Ishikawa (cell line): ENCODE measurements around the gene RBMS3.

Source experiments
- CEBPB ChIP-seq: IDR thresholded peaks from 2 replicates; pipeline ENCODE4 v1.6.1; 2012
- CREB1 ChIP-seq: IDR thresholded peaks from 2 replicates; pipeline ENCODE4 v1.6.1; 2012; ENCODE audit warnings: low read depth
- EGR1 ChIP-seq: IDR thresholded peaks from 2 replicates; pipeline ENCODE4 v1.6.1; 2012
- EP300 ChIP-seq: IDR thresholded peaks from 2 replicates; pipeline ENCODE4 v1.6.1; 2012; ENCODE audit warnings: borderline replicate concordance
- FOXM1 ChIP-seq: IDR thresholded peaks from 2 replicates; pipeline ENCODE4 v1.6.1; 2012; ENCODE audit warnings: low read depth, borderline replicate concordance
- NFIC ChIP-seq: IDR thresholded peaks from 2 replicates; pipeline ENCODE4 v1.6.1; 2012
- RAD21 ChIP-seq: IDR thresholded peaks from 2 replicates; pipeline ENCODE4 v1.6.1; 2012; ENCODE audit warnings: low read depth
- TAF1 ChIP-seq: IDR thresholded peaks from 2 replicates; pipeline ENCODE4 v1.6.1; 2012; ENCODE audit warnings: low read depth, mild to moderate bottlenecking
- TCF12 ChIP-seq: IDR thresholded peaks from 2 replicates; pipeline ENCODE4 v1.6.1; 2012; ENCODE audit warnings: low read depth
- TEAD4 ChIP-seq: IDR thresholded peaks from 2 replicates; pipeline ENCODE4 v1.6.1; 2012
- YY1 ChIP-seq: IDR thresholded peaks from 2 replicates; pipeline ENCODE4 v1.6.1; 2012; ENCODE audit warnings: low read depth
- ZBTB7A ChIP-seq: IDR thresholded peaks from 2 replicates; pipeline ENCODE4 v1.6.1; 2012; ENCODE audit warnings: low read depth
- TF ChIP-seq, protein P1 (sequence below): IDR thresholded peaks from 2 replicates; pipeline ENCODE4 v1.6.1; 2012
- TF ChIP-seq, protein P2 (sequence below): IDR thresholded peaks from 2 replicates; pipeline ENCODE4 v1.6.1; 2012; ENCODE audit warnings: low read depth, mild to moderate bottlenecking
- TF ChIP-seq, protein P3 (sequence below): IDR thresholded peaks from 2 replicates; pipeline ENCODE4 v1.6.1; 2012

RBMS3 gene

DNA sequence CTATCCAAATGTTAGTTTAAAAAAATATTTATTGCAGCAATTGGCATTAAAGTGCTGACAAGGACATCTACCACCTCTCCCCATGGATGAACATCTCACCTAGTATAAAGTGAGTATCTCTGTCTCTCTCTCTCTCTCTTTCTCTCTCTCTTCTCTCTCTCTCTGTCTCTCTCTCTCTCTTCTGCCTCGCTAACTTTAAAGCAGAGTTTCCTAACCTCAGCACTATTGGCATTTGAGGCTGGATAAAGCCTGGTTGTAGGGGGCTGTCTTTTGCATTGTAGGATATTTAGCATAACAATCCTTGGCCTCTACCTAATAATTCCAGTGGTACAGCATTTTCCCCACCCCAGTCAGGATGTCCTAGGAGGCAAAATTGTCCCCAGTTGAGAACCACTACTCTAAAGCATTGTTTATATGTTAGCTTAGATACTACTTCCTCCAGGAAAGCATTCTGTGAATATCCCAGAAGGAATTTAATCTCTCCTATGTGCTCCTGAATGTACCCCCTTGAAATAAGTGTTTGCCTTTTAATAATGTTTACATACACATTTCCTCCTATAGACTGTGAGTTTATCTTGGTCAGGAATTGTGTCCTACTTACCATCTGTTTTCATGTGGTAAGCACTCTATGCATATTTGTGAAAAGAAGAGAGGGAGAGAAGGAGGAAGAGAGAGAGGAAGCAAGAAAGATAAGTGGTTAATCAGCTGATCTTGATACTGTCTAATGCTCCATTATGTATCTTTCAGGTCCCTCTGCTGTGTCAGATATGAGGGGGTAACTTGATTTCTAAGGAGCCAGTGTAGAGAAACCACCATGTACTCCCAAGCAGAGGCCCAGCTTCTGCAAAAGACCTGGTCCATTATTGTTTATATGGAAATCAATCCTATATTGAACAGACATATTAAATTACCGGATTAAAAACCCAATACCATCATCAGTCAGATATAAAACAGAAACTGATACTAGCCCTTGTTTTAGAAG, 346.6 kb downstream of the RBMS3 start:
- TF ChIP-seq, protein P1, sequence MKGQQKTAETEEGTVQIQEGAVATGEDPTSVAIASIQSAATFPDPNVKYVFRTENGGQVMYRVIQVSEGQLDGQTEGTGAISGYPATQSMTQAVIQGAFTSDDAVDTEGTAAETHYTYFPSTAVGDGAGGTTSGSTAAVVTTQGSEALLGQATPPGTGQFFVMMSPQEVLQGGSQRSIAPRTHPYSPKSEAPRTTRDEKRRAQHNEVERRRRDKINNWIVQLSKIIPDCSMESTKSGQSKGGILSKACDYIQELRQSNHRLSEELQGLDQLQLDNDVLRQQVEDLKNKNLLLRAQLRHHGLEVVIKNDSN, result no peak
- TF ChIP-seq YY1, result no peak
- TF ChIP-seq FOXM1, result no peak
- TF ChIP-seq, protein P2, sequence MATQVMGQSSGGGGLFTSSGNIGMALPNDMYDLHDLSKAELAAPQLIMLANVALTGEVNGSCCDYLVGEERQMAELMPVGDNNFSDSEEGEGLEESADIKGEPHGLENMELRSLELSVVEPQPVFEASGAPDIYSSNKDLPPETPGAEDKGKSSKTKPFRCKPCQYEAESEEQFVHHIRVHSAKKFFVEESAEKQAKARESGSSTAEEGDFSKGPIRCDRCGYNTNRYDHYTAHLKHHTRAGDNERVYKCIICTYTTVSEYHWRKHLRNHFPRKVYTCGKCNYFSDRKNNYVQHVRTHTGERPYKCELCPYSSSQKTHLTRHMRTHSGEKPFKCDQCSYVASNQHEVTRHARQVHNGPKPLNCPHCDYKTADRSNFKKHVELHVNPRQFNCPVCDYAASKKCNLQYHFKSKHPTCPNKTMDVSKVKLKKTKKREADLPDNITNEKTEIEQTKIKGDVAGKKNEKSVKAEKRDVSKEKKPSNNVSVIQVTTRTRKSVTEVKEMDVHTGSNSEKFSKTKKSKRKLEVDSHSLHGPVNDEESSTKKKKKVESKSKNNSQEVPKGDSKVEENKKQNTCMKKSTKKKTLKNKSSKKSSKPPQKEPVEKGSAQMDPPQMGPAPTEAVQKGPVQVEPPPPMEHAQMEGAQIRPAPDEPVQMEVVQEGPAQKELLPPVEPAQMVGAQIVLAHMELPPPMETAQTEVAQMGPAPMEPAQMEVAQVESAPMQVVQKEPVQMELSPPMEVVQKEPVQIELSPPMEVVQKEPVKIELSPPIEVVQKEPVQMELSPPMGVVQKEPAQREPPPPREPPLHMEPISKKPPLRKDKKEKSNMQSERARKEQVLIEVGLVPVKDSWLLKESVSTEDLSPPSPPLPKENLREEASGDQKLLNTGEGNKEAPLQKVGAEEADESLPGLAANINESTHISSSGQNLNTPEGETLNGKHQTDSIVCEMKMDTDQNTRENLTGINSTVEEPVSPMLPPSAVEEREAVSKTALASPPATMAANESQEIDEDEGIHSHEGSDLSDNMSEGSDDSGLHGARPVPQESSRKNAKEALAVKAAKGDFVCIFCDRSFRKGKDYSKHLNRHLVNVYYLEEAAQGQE, result no peak
- TF ChIP-seq NFIC, result no peak

DNA sequence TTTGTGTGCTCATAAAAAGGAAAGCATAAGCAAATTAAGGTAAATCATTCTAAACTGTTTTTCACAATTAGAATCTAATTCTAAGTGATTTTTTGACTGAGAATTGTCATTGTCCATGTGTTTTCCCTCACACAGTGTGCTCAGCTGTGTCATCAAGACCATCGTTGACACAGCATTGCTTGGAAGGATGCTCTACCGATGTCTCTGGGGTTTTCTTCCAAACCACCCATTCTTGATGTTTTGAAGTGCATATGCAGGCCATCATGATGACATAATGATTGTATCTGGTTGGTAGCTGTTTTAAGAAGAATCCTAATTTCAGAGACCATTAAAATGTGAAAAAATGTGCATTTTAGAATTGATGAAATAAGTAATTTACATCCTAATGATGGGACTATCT, 347.9 kb downstream of the RBMS3 start:
- TF ChIP-seq FOXM1 (no peak), ZBTB7A (no peak)

DNA sequence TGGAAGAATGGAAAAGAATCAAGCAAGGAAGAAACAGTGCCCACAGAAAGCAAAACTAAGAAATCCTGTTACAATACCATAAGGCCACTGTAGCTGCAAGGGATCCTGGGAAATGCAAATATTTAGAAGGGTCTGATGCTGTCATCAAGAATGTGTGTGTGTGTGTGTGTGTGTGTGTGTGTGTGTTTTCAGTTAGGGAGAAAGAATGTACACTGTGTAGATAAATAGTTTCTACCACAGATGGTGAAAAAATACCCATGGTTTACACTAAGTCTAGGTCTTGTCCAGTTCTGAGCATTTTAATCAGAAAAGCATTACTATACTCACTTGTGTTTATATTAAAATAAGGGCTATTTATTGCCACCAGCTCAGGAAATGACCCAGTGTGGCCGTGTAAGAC, 355.0 kb downstream of the RBMS3 start:
- TF ChIP-seq TCF12 (no peak), CEBPB (no peak), FOXM1 (no peak), NFIC (no peak), TAF1 (no peak), ZBTB7A (no peak), TEAD4 (no peak), EP300 (no peak), YY1 (no peak), RAD21 (no peak), CREB1 (no peak), EGR1 (no peak)
- TF ChIP-seq, protein P1, result no peak
- TF ChIP-seq, protein P3, sequence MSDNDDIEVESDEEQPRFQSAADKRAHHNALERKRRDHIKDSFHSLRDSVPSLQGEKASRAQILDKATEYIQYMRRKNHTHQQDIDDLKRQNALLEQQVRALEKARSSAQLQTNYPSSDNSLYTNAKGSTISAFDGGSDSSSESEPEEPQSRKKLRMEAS, result no peak
- TF ChIP-seq, protein P2, result no peak

DNA sequence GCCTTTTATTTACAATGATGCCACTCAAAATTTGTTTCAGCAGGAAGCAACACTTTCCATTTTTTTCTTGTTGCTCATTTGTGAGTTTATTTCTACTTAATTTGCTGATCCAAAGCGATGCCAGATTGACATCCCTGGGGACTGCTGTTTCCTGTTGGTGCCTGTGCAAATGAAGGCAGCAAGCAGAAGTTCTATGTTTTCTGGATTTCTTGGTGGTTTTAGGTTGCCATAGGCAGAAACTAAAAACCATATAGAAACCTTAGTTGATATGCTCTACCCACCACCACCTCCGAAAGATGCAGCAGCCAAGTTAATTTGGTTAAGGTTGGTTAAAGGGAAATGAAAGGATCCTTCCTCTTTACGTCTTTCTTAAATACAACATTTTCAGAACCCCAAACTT, 356.2 kb downstream of the RBMS3 start:
- no peak for TF ChIP-seq YY1
- no peak for TF ChIP-seq FOXM1

DNA sequence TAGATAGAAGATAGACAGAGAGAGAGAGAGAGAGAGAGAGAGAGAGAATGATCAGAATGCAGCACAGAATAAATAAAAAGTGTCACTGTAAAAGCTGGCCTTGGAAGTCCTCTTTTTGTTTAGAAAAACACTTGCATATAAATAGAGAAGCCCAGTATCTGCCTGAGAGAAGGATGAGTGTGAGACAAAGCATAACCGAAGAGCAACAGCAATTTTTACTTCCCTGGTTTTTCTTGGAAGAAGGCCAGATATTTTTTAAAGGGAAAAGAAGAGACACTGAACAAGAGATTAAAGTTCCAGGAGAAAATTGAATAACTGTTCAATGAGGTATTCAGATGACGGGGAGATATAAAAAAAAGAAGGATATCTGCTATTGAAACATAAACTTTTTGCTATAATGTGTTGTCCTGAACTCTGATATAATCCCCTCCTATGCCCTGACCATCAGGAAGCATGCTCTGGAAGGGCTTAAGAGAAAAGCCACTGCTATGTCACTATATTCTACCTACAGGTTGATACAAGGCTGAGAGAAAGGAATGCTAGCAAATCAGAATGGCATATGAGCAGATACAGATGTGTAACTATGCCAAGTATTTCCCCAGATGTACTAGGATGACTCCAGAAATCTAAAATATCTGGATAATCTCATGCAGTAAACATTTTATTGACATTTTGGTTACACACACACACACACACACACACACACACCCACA, 358.9 kb downstream of the RBMS3 start:
- TF ChIP-seq TCF12, result no peak
- TF ChIP-seq CEBPB, result no peak
- TF ChIP-seq NFIC, result no peak
- no peak for TF ChIP-seq EGR1
- TF ChIP-seq ZBTB7A, result no peak
- TF ChIP-seq TEAD4, result no peak
- TF ChIP-seq CREB1, result no peak
- TF ChIP-seq, protein P3, result no peak
- no peak for TF ChIP-seq FOXM1
- no peak for TF ChIP-seq TAF1
- TF ChIP-seq YY1, result no peak
- no peak for TF ChIP-seq EP300
- TF ChIP-seq, protein P2, result no peak
- no peak for TF ChIP-seq RAD21
- TF ChIP-seq, protein P1, result no peak
